Amniotic epithelial cell (primary cell): Measurements from ENCODE around the gene AARS2.
A peak's percentile ranks its signal among the peaks of the same experiment; 100 is the strongest.
"Not testable (repeated sequence)": the region's sequence is repeated elsewhere in the genome, so short reads cannot be mapped to it uniquely, and the experiment has no call there.

Experiments used
- DNase-seq: peaks from one replicate; pipeline ENCODE4 v3.0.0-alpha.2; 2010; ENCODE audit warnings: low read depth

The AARS2 gene

GRCh38 chr6:44312901-44313788 is at the start of gene AARS2:
Gene AARS2, minus strand, starts transcription at chr6:44313347. Its CDS starts 24 bp downstream, at chr6:44313323.
- peak; percentile 74 for DNase-seq

- DNase-seq, result no peak
Observed at GRCh38 chr6:44361947-44362346, 48.8 kb upstream of the AARS2 start.

- no peak for DNase-seq
Observed at GRCh38 chr6:44359973-44360372, 46.8 kb upstream of the AARS2 start.

- DNase-seq, result no peak
Observed at GRCh38 chr6:44356487-44356886, 43.3 kb upstream of the AARS2 start.

DNA sequence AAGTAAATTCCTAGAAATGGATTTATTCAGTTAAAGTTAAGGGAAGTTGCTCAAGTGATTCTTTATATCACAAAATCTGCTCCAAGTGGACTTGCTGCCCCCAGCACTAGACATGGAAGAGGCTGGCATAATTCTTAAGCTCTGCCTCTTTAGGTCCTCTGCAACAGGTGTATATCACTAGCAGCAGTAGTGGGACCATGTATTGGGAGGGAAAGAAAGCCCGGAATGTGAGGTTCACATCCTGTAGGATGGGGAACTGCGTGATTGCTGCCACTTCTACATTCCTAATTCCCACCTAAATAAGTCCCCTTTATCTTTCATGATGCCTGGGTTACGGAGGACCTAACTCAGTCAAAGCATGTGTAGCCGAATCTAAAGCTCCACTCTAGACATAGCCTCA is 42.5 kb upstream of the AARS2 start:
- no peak for DNase-seq

GRCh38 chr6:44353336-44353735 is 40.2 kb upstream of the AARS2 start:
- DNase-seq, result peak; percentile 42

DNA sequence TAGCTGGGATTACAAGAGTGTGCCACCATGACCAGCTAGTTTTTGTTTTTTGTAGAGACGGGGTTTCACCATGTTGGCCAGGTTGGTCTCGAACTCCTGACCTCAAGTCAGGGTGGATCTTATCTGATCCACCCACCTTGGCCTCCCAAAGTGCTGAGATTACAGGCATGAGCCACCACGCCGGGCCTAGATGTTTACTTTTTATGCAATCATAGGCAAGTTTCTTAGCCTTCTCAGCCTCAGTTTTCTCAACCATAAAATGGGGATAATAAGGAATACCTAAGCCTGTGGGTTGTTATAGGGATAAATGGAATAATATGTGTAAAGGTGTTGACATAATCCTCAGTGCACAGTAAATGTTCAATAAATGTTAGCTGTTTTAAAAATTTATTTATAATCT is 39.1 kb upstream of the AARS2 start:
- DNase-seq, result no peak

- not testable (repeated sequence) for DNase-seq
Observed at GRCh38 chr6:44350650-44350994, 37.5 kb upstream of the AARS2 start.

GRCh38 chr6:44349904-44350649 is 36.9 kb upstream of the AARS2 start:
- no peak for DNase-seq

DNA sequence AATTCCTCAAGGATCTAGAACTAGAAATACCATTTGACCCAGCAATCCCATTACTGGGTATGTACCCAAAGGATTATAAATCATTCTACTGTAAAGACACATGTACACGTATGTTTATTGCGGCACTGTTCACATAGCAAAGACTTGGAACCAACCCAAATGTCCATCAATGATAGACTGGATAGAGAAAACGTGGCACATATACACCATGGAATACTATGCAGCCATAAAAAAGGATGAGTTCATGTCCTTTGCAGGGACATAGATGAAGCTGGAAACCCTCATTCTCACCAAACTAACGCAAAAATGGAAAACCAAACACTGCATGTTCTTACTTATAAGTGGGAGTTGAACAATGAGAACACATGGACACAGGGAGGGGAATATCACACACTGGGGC is 33.7 kb upstream of the AARS2 start:
- not testable (repeated sequence) for DNase-seq

GRCh38 chr6:44342489-44342888 is 29.3 kb upstream of the AARS2 start, which contains the start of gene SPATS1:
Gene SPATS1, plus strand, starts transcription at chr6:44342650. Its CDS starts 446 bp downstream, at chr6:44343096.
- DNase-seq, result no peak

GRCh38 chr6:44342052-44342451 is 28.9 kb upstream of the AARS2 start:
- DNase-seq, result no peak

GRCh38 chr6:44341095-44341890 is 28.1 kb upstream of the AARS2 start:
- DNase-seq, result no peak

DNA sequence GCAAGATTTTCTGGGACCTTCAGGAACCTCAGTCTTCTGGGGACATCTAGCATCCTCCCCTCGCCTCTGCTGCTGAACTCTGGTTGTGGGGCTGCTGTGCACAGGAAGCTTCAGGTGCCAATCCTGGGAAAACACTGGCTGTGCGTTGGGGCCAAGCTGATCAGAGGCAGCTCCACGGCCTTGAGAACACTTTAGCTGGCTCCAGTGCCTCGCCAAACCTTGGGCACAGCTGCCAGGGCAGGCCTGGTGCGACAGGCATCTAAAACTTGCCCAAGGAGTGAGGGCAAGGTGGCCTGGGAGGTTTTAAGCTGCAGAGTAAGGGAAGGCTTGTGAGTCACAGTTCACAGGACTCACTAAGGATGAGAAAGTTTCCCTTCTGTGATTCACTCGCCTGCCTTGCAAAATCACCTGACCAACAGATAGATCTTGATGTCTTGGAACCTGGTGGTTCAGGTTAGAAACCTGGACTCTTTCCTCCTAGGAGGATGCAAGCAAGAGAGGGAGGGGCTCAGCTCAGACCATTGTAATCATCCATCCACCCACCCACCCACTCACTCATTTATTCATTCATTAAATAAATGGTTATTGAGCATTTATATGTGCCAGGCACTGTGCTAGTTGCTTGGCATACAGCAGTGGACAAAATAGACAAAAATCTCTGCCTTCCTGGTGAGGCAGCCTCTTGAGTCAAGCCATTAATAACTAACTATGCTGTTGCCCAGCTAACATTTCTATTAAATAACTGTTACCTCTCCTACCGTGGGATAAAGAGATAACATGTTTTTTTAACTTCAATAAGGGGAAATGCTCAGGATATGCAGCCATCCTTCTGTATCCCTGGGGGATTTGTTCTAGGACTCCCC is 26.8 kb upstream of the AARS2 start:
- DNase-seq, result peak; percentile 80

- DNase-seq, result no peak
Observed at GRCh38 chr6:44339301-44339700, 26.2 kb upstream of the AARS2 start.

DNA sequence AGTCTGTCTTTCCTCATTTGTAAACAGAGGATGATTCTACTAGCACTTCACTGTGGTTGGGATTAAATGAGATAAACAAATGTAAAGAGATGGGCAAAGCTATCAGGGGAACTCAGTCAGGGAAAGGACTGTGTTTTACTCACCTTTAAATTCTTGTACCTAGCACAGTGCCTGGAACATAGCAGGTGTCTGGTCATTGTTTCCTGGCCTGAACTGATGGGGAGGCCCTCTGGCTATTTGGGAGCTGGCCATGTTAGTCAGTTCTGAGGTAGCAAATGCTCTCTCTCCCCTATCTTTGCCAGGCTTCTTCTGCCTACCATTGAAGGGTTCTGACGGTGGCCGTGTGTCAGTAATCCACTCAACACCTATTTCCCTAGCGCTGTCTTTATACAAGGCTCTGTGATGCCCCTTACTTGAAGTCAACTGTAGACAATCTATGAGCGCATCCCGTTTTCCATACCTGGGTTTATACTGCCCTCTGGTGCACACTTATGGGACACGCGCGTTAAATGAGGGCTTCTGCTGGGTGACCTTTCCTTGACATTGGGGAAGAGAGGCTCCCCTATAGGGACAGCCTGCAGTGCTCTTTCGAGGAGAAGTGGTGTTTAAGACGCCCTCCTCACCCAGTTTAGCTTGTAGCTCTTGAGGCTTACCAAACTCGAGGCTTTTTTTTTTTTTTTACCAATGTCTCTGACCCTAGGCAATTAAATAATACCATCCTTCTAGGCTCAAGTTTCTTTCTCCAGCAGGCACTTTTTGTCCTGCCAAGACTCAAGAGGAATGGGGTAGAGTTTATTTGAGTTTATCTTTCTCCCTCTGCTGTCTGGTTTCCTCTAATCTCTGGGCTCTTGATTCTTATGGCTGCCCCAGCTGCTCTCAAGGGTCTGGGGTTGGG is 25.3 kb upstream of the AARS2 start:
- peak; percentile 52 for DNase-seq

GRCh38 chr6:44335631-44336030 is 22.5 kb upstream of the AARS2 start:
- no peak for DNase-seq

GRCh38 chr6:44333942-44334341 is 20.8 kb upstream of the AARS2 start:
- DNase-seq, result no peak

DNA sequence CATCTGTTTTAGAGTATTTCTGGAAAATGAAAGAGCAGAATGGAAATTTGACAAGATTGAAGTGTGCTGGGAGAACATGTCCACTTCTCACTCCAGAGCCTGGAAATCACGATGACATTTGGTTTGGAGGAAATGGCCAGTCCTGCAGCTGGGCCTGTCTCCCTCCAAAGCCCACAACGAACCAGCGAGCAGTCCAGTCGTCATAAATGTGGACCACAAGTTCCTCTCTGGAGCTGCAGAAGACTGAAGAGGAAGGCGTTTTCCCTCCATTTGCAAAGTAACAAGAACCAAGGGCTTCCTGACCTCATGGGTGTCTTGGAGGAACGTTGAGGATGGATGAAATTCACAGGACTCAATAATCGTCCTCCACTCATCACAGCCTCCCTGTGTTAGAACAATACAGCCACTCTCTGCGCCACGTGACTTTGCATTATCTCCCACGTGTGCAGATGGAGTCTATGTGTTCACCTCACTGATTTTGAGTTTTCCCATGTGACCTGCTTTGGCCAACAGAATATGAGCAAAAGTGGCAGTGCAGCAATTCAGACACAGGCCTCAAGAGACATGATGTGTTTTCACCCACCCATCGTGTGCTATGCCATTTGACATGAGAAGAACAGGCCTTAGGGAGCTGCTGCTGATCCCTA is 20.2 kb upstream of the AARS2 start:
- no peak for DNase-seq

DNA sequence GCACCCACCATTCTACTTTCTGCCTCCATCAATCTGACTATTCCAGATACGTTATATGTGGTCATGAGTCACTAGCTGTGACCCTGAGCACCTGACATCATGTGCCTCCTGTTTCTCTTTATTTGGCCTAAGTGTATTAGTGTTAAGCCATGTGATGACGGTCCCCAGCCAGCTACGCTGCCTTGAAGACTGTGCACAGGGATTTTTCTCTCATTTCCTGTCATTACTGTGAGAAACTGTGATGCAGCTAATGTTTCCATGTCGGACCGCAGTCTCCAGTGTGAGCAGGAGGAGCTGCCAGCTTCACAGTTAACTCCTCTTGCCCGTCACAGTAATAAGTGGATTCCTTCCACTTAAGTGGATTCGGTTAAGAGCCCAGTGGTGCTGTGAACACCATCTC is 19.4 kb upstream of the AARS2 start:
- no peak for DNase-seq
